ENCODE results near the gene KIAA1586. TPM values are rescaled to one million over a fixed set of nuclear protein-coding genes. Genes with fewer than 3 reads are reported as not detected.
A peak's percentile ranks its signal among the peaks of the same experiment; 100 is the strongest.
"Not testable (repeated sequence)": the region's sequence is repeated elsewhere in the genome, so short reads cannot be mapped to it uniquely, and the experiment has no call there.

The KIAA1586 gene, protein sequence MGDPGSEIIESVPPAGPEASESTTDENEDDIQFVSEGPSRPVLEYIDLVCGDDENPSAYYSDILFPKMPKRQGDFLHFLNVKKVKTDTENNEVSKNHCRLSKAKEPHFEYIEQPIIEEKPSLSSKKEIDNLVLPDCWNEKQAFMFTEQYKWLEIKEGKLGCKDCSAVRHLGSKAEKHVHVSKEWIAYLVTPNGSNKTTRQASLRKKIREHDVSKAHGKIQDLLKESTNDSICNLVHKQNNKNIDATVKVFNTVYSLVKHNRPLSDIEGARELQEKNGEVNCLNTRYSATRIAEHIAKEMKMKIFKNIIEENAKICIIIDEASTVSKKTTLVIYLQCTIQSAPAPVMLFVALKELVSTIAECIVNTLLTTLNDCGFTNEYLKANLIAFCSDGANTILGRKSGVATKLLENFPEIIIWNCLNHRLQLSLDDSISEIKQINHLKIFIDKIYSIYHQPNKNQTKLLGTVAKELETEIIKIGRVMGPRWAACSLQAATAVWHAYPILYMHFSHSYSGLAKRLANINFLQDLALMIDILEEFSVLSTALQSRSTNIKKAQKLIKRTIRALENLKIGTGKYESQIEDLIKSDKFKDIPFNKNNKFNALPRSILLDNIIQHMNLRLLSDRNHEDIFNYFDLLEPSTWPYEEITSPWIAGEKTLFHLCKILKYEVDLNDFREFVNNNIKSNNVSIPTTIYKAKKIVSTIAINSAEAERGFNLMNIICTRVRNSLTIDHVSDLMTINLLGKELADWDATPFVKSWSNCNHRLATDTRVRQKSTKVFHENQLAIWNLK
- 6.6 TPM for total RNA-seq

DNA sequence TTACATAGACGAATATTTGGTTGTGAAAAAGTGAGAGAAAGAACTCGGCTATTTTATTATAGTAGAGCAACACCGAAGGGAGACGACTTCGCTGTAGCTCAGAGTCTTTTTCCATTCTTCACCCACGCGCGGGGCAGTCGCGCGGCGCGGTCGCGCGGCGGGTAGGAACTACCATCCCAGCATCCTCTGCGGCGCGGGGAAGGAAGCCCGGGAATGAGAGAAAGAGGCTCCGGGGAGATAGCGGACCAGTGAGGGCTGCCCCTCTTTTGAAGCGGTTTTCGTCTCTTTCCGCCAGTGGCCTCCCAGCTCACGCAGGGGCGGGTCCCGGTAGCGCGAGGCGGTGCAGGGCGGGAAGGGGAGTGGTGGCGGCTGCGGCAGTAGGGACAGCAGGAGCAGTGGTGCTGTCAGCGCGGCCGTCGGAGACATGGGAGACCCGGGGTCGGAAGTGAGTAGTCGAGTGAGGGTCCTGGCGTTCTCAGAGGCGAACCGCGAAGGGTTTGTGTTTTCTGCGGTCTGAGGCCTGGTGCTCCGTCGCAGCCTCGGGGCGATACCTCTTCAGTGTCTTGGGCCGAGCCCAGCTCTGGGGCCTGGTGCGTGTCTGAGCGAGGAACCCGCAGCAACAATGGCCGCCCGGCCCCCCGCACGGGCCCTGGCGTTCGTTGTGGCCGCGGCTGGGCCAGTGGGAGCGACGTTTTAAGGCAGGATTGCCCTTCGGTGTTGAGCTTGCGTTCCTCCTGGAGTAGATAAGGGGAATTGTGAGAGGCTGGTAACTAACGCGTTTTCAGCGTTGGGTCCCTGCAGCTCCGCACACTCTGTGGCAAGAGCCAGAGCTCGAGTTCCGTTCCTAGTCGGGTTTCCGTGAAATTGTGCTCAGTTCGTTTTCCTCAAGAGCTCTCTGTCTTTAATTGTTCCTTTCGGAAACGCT is at the start of gene KIAA1586:
KIAA1586 (plus strand) TSS at position 362 of the 925 bp plus-strand sequence; CDS start at position 425, 63 bp downstream.
- Histone ChIP-seq H3K4me3 (peak within 1 kb of the TSS; percentile 44 to 53), H3K4me1 (peaks cover 17% of the 10 kb centered on the region), H3K27ac (peak within 1 kb of the TSS; percentile 43)
- H3K27me3 ChIP-seq, H3K9me3 ChIP-seq, H3K36me3 ChIP-seq: not testable (repeated sequence)
- intact Hi-C loops (cut with DNase I) = loop anchor here (5.0 kb wide), 1 partner anchor 94 kb away; no protein-coding TSS in a partner anchor
- peak; percentile 86 to 91 for TF ChIP-seq POLR2AphosphoS5 (IDR thresholded peaks at IDR 0.05; ENCODE audit: insufficient read depth in 1 of 2, low read depth in 1 of 2)
- peak in 1 of 2 donors; percentile 72 for TF ChIP-seq POLR2A (IDR thresholded peaks at IDR 0.05)
- TF ChIP-seq, protein P1, sequence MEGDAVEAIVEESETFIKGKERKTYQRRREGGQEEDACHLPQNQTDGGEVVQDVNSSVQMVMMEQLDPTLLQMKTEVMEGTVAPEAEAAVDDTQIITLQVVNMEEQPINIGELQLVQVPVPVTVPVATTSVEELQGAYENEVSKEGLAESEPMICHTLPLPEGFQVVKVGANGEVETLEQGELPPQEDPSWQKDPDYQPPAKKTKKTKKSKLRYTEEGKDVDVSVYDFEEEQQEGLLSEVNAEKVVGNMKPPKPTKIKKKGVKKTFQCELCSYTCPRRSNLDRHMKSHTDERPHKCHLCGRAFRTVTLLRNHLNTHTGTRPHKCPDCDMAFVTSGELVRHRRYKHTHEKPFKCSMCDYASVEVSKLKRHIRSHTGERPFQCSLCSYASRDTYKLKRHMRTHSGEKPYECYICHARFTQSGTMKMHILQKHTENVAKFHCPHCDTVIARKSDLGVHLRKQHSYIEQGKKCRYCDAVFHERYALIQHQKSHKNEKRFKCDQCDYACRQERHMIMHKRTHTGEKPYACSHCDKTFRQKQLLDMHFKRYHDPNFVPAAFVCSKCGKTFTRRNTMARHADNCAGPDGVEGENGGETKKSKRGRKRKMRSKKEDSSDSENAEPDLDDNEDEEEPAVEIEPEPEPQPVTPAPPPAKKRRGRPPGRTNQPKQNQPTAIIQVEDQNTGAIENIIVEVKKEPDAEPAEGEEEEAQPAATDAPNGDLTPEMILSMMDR (IDR thresholded peaks at IDR 0.05) = peak in 1 of 3 experiments; percentile 10
- DNase-seq (ENCODE audit: extremely low spot score in 2 of 2) = peak in 1 of 2 donors; percentile 93

DNA sequence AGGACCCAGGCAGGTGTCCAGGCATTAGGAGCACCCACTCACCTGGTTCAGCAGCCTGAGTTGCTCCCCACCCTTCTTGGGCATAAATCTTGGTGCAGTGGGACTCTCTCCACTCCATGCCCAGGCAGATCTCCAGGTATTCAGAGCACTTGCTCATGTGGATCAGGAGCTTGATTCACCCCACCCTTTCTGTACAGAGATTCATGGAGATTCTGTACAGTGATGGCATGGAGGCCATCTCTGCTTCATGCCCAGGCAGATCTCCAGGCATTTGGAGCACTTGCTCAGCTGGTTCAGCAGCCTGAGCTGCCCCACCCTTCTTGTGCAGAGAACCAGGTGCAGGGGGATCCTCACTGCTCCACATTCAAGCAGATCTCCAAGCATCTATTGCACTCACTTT is 47.4 kb upstream of the KIAA1586 start:
- Histone ChIP-seq H3K27ac (no peak overlapping the region), H3K36me3 (no peaks in the 10 kb centered on the region), H3K4me1 (no peaks in the 10 kb centered on the region), H3K4me3 (no peak overlapping the region), H3K9me3 (no peaks in the 10 kb centered on the region), H3K27me3 (no peaks in the 10 kb centered on the region)
- intact Hi-C loops (cut with DNase I) = no loop called here
- no peak for TF ChIP-seq POLR2A (IDR thresholded peaks at IDR 0.05)
- DNase-seq (ENCODE audit: extremely low spot score in 2 of 2) = no peak

DNA sequence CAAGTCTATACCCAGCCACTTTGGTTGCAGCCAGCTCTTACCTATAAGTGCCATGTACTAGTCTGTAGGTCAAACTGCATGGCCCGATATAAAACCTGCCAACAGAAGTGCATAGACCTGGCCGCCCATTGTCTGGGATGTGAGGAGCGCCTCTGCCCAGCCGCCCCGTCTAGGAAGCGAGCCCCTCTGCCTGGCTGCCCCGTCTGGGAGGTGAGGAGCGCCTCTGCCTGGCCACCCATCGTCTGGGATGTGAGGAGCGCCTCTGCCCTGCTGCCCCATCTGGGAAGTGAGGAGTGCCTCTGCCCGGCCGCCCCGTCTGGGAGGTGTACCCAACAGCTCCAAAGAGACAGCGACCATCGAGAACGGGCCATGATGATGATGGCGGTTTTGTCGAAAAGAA is 46.7 kb upstream of the KIAA1586 start:
- H3K4me1 ChIP-seq; H3K27me3 ChIP-seq; intact Hi-C loops (cut with DNase I); H3K27ac ChIP-seq; DNase-seq (ENCODE audit: extremely low spot score in 2 of 2); H3K4me3 ChIP-seq; H3K9me3 ChIP-seq; H3K36me3 ChIP-seq: not testable (repeated sequence)

DNA sequence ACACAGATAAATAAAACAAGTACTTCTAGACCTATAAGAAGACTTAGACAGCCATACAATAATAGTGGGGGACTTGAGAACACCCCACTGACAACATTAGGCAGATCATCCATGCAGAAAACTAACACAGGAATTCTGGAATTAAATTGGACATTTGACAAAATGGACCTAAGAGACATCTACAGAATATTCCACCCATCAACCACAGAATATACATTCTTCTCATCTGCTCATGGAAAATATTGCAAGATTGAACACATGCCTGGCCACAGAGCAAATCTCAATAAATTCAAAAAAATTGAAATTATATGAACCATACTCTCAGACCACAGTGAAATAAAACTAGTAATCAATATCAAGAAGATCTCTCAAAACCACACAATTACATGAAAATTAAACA is 44.3 kb upstream of the KIAA1586 start:
- no peaks in the 10 kb centered on the region for H3K27me3 ChIP-seq
- intact Hi-C loops (cut with DNase I) = no loop called here
- H3K9me3 ChIP-seq = no peaks in the 10 kb centered on the region
- no peaks in the 10 kb centered on the region for H3K4me1 ChIP-seq
- H3K4me3 ChIP-seq = no peak overlapping the region
- no peaks in the 10 kb centered on the region for H3K36me3 ChIP-seq
- DNase-seq (ENCODE audit: extremely low spot score in 2 of 2) = no peak
- TF ChIP-seq, protein P1 (IDR thresholded peaks at IDR 0.05) = no peak
- TF ChIP-seq POLR2AphosphoS5 (IDR thresholded peaks at IDR 0.05; ENCODE audit: insufficient read depth in 1 of 2, low read depth in 1 of 2) = no peak
- no peak for TF ChIP-seq POLR2A (IDR thresholded peaks at IDR 0.05)
- no peak overlapping the region for H3K27ac ChIP-seq

DNA sequence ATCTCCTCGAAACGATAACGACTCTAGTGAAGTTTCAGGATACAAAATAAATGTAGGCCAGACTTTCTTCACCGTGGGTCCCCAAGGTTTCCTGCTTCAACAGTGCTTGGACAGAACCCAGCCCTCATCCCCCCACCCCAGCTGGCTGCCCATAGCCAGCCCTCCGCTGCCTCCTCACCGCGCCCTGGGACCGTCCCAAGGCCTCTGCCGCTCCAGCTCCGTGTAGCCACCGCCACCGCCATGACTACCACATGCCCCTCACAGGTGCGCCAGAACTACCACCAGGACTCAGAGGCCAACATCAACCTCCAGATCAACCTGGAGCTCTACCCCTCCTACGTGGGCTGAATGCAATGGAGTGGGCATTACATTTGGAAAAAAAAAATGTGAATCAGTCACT is 42.2 kb upstream of the KIAA1586 start:
- no peak overlapping the region for H3K27ac ChIP-seq
- no peaks in the 10 kb centered on the region for H3K36me3 ChIP-seq
- H3K27me3 ChIP-seq = no peaks in the 10 kb centered on the region
- no peak for DNase-seq (ENCODE audit: extremely low spot score in 2 of 2)
- H3K9me3 ChIP-seq = no peaks in the 10 kb centered on the region
- no peak for TF ChIP-seq POLR2AphosphoS5 (IDR thresholded peaks at IDR 0.05; ENCODE audit: insufficient read depth in 1 of 2, low read depth in 1 of 2)
- no peak for TF ChIP-seq POLR2A (IDR thresholded peaks at IDR 0.05)
- TF ChIP-seq, protein P1 (IDR thresholded peaks at IDR 0.05) = no peak
- intact Hi-C loops (cut with DNase I) = no loop called here
- no peak overlapping the region for H3K4me3 ChIP-seq
- no peaks in the 10 kb centered on the region for H3K4me1 ChIP-seq

Data from vagina (tissue), 2 donors.